ENCODE data around the gene TRPV6. TPM values are rescaled to one million over a fixed set of nuclear protein-coding genes. Genes with fewer than 3 reads are reported as not detected.

Gene TRPV6
- total RNA-seq, 1 donor from 2014 or later, result not detected

- DNase-seq (ENCODE audit: extremely low spot score, unreplicated experiment), result no peak
- Mint-ChIP-seq H3K4me1 (ENCODE audit: unreplicated experiment) (peaks cover 11% of the 10 kb centered on the region), H3K4me3 (ENCODE audit: unreplicated experiment) (no peak overlapping the region), H3K27ac (ENCODE audit: unreplicated experiment) (no peak overlapping the region), H3K27me3 (ENCODE audit: unreplicated experiment) (peaks cover 33% of the 10 kb centered on the region), H3K9me3 (ENCODE audit: unreplicated experiment) (no peaks in the 10 kb centered on the region), H3K36me3 (ENCODE audit: unreplicated experiment) (no peaks in the 10 kb centered on the region)
- no peak for TF ChIP-seq CTCF (IDR thresholded peaks at IDR 0.05)
These were observed 26.1 kb downstream of the TRPV6 start for GRCh38 chr7:142859411-142859810.

- peaks cover 35% of the 10 kb centered on the region for H3K27me3 Mint-ChIP-seq (ENCODE audit: unreplicated experiment)
- no peak overlapping the region for H3K4me3 Mint-ChIP-seq (ENCODE audit: unreplicated experiment)
- no peak overlapping the region for H3K27ac Mint-ChIP-seq (ENCODE audit: unreplicated experiment)
- TF ChIP-seq CTCF (IDR thresholded peaks at IDR 0.05), result no peak
- H3K36me3 Mint-ChIP-seq (ENCODE audit: unreplicated experiment), result no peaks in the 10 kb centered on the region
- peaks cover 14% of the 10 kb centered on the region for H3K4me1 Mint-ChIP-seq (ENCODE audit: unreplicated experiment)
- no peak for DNase-seq (ENCODE audit: extremely low spot score, unreplicated experiment)
- H3K9me3 Mint-ChIP-seq (ENCODE audit: unreplicated experiment), result no peaks in the 10 kb centered on the region
These were observed 27.9 kb downstream of the TRPV6 start for GRCh38 chr7:142857625-142858024.

GRCh38 chr7:142856565-142857245 is 28.8 kb downstream of the TRPV6 start:
- DNase-seq (ENCODE audit: extremely low spot score, unreplicated experiment), result no peak
- Mint-ChIP-seq H3K27me3 (ENCODE audit: unreplicated experiment) (peaks cover 40% of the 10 kb centered on the region), H3K36me3 (ENCODE audit: unreplicated experiment) (no peaks in the 10 kb centered on the region), H3K4me3 (ENCODE audit: unreplicated experiment) (peak overlapping the region; percentile 51), H3K27ac (ENCODE audit: unreplicated experiment) (no peak overlapping the region), H3K4me1 (ENCODE audit: unreplicated experiment) (peaks cover 14% of the 10 kb centered on the region), H3K9me3 (ENCODE audit: unreplicated experiment) (no peaks in the 10 kb centered on the region)
- no peak for TF ChIP-seq CTCF (IDR thresholded peaks at IDR 0.05)

GRCh38 chr7:142855756-142856564 is 29.6 kb downstream of the TRPV6 start:
- no peak for TF ChIP-seq CTCF (IDR thresholded peaks at IDR 0.05)

GRCh38 chr7:142855114-142855743 is 30.3 kb downstream of the TRPV6 start:
- H3K9me3 Mint-ChIP-seq (ENCODE audit: unreplicated experiment), result no peaks in the 10 kb centered on the region
- H3K4me3 Mint-ChIP-seq (ENCODE audit: unreplicated experiment), result peak overlapping the region; percentile 68
- no peak for DNase-seq (ENCODE audit: extremely low spot score, unreplicated experiment)
- peaks cover 14% of the 10 kb centered on the region for H3K4me1 Mint-ChIP-seq (ENCODE audit: unreplicated experiment)
- no peak for TF ChIP-seq CTCF (IDR thresholded peaks at IDR 0.05)
- no peaks in the 10 kb centered on the region for H3K36me3 Mint-ChIP-seq (ENCODE audit: unreplicated experiment)
- no peak overlapping the region for H3K27ac Mint-ChIP-seq (ENCODE audit: unreplicated experiment)
- peaks cover 42% of the 10 kb centered on the region for H3K27me3 Mint-ChIP-seq (ENCODE audit: unreplicated experiment)

More at GRCh38 chr7:142855756-142856564, 29.6 kb downstream of the TRPV6 start:
- peaks cover 44% of the 10 kb centered on the region for H3K27me3 Mint-ChIP-seq (ENCODE audit: unreplicated experiment)
- peaks cover 14% of the 10 kb centered on the region for H3K4me1 Mint-ChIP-seq (ENCODE audit: unreplicated experiment)
- H3K4me3 Mint-ChIP-seq (ENCODE audit: unreplicated experiment), result peak overlapping the region; percentile 68
- no peak for DNase-seq (ENCODE audit: extremely low spot score, unreplicated experiment)
- H3K36me3 Mint-ChIP-seq (ENCODE audit: unreplicated experiment), result no peaks in the 10 kb centered on the region
- no peak overlapping the region for H3K27ac Mint-ChIP-seq (ENCODE audit: unreplicated experiment)
- no peaks in the 10 kb centered on the region for H3K9me3 Mint-ChIP-seq (ENCODE audit: unreplicated experiment)

All from osteocyte (in vitro differentiated cells).